SU-DHL-6 (cell line): Measurements from ENCODE around the gene AQP12B.

ENCODE experiments used
- EZH2phosphoT487 ChIP-seq: fragments of 200-600 bp; sonication (generic), shearing (Covaris generic); conservative IDR thresholded peaks from 2 replicates; pipeline ENCODE4 v1.6.1; 2018; ENCODE audit warnings: mild to moderate bottlenecking, antibody characterized with exemption, low read length, moderate library complexity, mixed read lengths
- TF ChIP-seq, protein P1 (sequence below): fragments of 200-600 bp; sonication (generic); IDR thresholded peaks from one replicate; pipeline ENCODE4 v1.5.1; 2017; ENCODE audit warnings: antibody characterized with exemption, mild to moderate bottlenecking, low read length, moderate library complexity; ENCODE audit not compliant: insufficient read depth, poor library complexity, severe bottlenecking

- TF ChIP-seq, protein P1, sequence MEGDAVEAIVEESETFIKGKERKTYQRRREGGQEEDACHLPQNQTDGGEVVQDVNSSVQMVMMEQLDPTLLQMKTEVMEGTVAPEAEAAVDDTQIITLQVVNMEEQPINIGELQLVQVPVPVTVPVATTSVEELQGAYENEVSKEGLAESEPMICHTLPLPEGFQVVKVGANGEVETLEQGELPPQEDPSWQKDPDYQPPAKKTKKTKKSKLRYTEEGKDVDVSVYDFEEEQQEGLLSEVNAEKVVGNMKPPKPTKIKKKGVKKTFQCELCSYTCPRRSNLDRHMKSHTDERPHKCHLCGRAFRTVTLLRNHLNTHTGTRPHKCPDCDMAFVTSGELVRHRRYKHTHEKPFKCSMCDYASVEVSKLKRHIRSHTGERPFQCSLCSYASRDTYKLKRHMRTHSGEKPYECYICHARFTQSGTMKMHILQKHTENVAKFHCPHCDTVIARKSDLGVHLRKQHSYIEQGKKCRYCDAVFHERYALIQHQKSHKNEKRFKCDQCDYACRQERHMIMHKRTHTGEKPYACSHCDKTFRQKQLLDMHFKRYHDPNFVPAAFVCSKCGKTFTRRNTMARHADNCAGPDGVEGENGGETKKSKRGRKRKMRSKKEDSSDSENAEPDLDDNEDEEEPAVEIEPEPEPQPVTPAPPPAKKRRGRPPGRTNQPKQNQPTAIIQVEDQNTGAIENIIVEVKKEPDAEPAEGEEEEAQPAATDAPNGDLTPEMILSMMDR = no peak
- no peak for TF ChIP-seq EZH2phosphoT487
Measured at GRCh38 chr2:240672701-240673190, 9.9 kb downstream of the AQP12B start.
